GM21381 (cell line): Measurements from ENCODE around the gene GSTM2.
"Not testable (repeated sequence)": the region's sequence is repeated elsewhere in the genome, so short reads cannot be mapped to it uniquely, and the experiment has no call there.

Experiments used
- ATAC-seq: cut with Tn5 transposase; IDR thresholded peaks from one replicate; pipeline ENCODE4 v1.9.1; 2021; ENCODE audit warnings: mild to moderate bottlenecking, moderate library complexity; ENCODE audit not compliant: unreplicated experiment

The GSTM2 gene

DNA sequence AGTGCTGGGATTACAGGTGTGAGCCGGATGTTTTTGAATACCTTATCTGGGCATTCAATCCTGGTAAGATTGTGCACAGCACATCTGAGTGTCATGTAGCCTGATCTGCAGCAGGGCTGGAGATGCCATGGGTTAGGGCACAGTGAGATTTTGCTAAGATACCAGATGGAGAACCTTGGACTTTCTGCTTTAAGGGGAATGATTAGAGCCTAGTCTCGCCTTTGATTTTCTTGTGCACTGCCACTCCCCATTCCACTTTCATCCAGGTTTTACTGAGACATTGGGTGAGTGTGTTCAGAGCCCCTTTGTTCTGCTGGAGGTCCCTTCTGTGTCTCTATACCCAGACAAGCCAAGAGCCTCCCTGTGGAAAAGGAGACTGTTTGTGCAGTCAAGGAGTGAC, 6.0 kb downstream of the GSTM2 start:
- not testable (repeated sequence) for ATAC-seq

DNA sequence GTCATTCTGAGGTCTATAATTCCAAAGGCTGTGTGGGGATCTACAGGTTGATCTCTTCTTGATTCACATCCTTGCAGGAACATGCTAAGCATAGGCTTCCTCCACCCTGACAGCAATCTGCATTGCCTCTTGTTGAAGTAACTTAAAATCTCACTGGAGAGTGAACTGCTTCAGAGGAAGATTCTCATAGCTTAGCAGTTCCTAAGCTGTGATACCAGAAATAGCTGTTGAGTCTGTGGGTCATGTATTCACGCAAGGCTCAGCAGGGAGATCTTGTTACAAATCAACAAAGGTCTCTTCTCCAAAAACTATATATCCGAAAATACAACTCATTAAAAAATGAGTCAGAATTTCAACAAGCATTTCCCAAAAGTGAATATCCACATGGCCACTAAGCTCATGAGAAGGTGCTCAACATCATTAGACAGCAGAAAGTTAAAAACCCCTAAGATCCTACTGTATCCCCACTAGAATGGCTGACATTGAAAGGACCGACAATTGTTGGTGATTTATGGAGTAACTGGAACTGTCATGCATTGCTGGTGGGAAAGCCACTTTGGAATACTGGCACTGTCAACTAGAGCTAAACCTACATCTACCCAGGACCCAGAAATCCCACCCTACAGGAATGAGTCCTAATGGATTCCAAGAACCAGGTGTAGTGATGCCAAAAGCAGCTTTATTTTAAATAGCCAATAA, 9.0 kb downstream of the GSTM2 start:
- ATAC-seq = not testable (repeated sequence)

DNA sequence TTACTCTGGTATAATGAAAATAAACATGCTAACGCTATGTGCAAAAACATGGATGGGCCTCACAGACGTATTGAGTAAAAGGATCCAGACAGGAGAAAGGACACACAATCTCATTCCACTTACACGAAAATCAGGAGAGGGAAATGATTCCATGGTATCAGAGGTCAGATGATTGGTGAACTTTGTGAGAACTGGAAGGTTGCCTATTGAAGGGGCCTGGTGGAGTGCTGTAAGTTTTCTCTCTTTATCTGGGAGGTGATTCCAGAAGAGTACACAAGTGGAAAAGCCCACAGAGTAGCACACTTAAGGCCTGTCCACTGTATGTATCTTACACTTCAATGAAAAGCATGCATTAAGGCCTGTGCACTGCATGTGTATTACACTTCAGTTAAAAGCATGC, 9.6 kb downstream of the GSTM2 start:
- no peak for ATAC-seq

DNA sequence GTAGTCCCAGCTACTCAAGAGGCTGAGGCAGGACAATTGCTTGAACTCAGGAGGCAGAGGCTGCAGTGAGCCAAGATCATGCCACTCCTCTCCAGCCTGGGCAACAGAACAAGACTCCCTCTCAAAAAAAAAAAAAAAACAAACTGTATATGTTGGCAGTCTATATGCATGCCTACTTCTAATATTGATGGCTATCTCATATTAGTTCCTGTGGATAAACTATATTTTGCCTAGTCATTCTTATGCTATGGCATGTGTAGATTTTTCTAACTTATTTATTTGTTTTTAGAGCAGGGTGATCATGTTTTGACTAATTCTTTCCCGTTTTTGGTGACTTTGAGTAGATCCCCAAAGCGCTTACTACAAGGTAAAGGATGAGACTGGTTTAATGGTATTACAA, 10.8 kb downstream of the GSTM2 start:
- ATAC-seq = not testable (repeated sequence)

DNA sequence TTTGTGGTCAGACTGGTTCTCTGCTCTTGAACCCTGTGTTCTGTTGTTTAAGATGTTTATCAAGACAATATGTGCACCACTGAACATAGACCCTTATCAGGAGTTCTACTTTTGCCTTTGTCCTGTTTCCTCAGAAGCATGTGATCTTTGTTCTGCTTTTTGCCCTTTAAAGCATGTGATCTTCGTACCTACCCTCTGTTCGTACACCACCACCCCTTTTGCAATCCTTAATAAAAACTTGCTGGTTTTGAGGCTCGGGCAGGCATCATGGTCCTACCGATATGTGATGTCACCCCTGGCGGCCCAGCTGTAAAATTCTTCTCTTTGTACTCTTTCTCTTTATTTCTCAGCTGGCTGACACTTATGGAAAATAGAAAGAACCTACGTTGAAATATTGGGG, 16.9 kb downstream of the GSTM2 start:
- not testable (repeated sequence) for ATAC-seq

DNA sequence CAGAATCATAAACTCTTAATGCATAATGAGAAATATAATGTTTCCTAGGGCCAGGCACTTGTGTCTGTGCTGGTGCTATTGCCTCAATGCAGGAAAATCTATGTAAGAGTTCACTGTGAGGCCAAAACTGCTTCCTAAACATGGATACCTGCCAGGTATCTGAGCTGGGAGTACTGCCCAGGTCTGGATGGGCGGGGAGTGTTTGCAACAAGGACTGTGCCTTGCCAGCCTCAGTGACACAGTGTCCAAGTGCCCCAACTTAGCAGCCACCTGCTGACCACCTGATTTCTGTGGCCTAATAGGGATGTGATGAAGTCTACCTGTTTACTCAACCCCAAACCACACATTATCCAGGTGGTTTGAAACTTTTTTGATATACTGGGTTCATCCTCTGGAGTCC, 17.5 kb downstream of the GSTM2 start:
- ATAC-seq = not testable (repeated sequence)

DNA sequence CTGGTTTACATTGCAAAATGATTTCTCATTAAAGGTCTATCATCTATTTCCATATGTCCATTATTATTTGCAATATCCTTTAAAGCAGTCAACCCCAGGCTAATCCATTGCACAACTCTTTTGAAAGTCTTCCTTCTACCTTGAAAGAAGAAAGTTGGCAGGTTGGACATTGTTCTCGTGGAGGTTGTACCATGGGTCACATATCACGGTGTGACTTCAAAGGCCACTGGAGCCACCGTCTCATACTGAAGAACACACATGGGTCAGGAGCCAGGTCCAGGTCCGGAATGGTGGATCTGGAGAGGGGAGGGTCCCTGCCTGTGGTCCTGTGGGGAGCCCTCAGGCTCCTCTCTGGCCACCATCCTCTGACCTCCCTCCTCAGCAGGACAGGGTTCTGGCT, 18.0 kb downstream of the GSTM2 start:
- not testable (repeated sequence) for ATAC-seq

DNA sequence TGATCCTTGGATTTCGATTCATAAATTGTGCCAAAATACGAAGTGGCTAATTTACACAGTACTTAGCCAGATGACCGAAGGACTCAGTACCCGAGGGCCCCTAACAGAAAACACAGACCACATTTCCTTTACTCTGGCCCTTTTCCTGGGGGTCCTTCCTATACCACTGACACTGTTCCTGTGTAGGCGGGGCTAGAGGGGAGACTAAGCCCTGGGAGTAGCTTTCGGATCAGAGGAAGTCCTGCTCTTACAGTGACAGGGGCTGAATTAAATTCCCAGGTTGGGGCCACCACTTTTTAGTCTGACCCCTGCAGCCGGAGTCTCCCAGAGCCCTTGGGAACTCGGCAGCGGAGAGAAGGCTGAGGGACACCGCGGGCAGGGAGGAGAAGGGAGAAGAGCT, 19.3 kb downstream of the GSTM2 start:
- ATAC-seq = not testable (repeated sequence)

DNA sequence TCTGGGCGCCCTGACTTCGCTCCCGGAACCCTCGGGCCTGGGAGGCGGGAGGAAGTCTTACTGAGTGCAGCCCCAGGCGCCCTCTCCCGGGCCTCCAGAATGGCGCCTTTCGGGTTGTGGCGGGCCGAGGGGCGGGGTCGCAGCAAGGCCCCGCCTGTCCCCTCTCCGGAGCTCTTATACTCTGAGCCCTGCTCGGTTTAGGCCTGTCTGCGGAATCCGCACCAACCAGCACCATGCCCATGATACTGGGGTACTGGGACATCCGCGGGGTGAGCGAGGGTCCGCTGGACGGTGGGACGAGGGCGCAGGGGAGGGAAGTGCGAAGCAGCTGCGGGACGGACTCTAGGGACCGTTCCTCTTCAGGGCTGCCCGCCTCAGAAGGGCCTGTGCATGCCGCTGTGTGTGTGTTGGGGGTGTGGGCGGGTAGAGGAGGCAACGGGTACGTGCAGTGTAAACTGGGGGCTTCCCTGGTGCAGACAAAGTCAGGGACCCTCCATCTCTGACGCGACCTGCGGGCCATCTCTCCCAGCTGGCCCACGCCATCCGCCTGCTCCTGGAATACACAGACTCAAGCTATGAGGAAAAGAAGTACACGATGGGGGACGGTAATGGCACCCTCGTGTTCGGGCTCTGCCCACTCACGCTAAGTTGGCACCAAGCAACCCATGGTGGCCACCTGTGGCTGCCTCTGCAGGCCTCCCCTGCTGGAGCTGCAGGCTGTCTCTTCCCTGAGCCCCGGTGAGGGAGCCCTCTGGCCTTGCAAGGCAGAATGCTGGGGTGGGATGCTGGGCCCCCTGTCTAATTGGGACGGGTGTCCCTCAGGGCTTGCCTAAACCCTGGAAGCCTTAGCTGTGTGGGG, 20.0 kb downstream of the GSTM2 start, which contains the start of gene GSTM1:
Gene GSTM1, plus strand, starts transcription at position 177 of the 859 bp plus-strand sequence. Its CDS starts 57 bp downstream, at position 234.
- ATAC-seq = peak; percentile 93

DNA sequence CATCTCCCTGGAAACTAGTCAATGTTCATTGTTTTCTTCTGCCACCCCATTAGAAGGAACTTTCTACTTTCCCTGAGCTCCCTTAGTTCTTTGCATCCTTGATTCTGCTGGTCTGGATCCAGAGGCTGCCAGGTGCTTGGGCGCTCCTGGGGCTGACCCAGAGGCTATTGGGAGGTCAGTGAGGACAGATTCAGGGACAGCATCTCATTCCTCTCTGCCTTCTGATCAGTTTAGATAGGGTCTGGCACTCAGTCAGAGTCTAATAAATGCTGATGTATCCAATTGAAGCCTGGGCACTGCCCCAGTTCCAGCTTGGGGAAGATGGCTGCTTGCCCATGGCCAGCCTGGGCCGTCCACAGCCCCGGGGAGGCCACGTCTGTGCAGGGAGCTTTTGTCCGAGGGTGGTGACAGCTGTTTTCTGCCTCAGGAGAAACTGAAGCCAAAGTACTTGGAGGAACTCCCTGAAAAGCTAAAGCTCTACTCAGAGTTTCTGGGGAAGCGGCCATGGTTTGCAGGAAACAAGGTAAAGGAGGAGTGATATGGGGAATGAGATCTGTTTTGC, 22.1 kb downstream of the GSTM2 start:
- no peak for ATAC-seq

DNA sequence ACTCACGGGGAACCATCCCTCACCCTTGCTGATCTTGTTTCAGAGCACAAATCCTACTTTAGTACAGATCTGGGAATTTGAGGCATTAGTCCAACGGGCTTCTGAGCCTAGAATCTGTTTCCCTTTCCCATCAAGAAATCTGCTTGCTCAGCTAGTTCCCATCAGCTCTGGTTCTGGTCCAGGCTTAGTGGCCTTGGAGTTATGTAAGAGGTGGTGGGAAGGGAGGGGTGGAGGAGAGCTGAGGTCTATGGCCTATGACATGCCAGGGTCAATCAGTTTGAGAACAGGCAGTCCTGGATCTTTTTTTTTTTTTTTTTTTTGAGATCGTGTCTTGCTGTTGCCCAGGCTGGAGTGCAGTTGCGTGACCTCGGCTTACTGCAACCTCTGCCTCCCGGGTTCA, 23.9 kb downstream of the GSTM2 start:
- no peak for ATAC-seq

DNA sequence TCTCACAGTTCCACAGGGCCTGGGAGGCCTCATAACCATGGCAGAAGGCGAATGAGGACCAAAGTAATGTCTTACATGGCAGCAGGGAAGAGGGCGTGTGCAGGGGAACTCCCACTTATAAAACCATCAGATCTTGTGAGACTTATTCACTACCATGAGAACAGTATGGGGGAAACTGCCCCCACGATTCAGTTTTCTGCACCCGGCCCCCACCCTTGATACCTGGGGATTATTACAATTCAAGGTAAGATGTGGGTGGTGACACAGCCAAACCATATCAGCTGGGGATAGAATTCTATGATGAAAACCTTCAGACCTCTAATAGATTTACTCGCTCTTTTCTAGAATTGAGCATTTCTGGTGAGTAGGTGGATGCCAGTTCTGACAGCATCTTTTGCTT, 26.5 kb downstream of the GSTM2 start:
- ATAC-seq = not testable (repeated sequence)

DNA sequence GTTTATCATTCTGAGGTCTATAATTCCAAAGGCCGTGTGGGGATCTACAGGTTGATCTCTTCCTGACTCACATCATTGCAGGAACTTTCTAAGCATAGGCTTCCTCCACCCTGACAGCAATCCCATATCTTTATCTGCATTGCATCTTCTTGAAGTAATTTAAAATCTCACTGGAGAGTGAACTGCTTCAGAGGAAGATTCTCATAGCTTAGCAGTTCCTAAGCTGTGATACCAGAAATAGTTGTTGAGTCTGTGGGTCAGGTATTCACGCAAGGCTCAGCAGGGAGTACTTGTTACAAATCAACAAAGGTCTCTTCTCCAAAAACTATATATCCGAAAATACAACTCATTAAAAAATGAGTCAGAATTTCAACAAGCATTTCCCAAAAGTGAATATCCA, 27.3 kb downstream of the GSTM2 start:
- not testable (repeated sequence) for ATAC-seq

DNA sequence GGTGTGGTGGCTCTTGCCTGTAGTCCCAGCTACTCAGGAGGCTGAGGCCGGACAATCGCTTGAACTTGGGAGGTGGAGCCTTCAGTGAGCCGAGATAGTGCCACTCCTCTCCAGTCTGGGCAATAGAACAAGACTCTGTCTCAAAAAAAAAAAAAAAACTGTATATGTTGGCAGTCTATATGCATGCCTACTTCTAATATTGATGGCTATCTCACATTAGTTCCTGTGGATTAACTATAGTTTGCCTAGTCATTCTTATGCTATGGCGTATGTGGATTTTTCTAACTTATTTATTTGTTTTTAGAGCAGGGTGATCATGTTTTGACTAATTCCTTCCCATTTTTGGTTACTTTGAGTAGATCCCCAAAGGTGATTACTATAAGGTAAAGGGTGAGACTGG, 29.2 kb downstream of the GSTM2 start:
- ATAC-seq = no peak

DNA sequence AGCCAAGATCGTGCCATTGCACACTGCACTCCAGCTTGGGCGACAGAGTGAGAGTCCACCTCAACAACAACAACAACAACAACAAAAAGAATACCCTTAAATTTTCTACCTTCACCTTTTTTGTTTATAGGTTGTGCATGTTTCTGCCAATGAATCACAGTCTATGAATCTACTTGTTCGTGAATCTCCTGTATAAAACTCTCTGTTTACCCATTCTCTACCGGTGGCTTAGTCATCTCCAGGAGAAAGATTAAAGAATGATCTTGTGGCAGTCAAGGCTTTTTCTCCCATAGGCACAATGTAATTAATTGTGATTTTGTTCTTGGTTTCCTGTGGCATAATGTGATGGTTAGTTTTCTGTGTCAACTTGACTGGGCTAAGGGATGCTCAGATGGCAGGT, 30.0 kb downstream of the GSTM2 start:
- ATAC-seq = not testable (repeated sequence)

DNA sequence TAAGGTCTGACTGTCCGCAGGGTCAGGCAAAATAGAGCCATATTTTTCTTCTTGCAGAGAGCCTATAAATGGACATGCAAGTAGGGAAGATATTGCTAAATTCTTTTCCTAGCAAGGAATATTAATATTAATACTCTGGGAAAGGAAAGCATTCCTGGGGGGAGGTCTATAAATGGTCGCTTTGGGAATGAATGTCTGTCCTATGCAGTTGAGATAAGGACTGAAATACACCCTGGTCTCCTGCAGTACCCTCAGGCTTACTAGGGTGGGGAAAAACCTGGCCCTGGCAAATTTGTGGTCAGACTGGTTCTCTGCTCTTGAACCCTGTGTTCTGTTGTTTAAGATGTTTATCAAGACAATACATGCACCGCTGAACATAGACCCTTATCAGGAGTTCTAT, 35.1 kb downstream of the GSTM2 start:
- not testable (repeated sequence) for ATAC-seq

DNA sequence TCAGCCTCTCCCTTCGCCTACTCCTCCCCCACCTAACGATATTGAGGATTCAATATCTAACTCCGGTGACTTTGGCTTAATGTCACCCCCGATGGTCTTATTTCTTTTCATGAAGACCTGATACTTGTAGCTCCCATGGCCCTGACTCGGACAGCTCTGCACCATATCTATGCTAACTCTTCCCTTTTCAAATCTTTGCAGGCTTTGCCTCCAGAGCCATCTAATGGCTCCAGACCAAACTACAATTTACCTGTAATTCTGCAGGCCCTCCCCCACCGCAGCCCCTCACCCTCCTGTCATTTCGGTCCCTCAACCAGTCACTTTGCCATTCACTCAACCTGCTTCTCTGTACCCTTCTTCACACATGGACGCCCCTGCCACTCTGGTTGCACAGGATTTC, 36.3 kb downstream of the GSTM2 start:
- ATAC-seq = no peak

DNA sequence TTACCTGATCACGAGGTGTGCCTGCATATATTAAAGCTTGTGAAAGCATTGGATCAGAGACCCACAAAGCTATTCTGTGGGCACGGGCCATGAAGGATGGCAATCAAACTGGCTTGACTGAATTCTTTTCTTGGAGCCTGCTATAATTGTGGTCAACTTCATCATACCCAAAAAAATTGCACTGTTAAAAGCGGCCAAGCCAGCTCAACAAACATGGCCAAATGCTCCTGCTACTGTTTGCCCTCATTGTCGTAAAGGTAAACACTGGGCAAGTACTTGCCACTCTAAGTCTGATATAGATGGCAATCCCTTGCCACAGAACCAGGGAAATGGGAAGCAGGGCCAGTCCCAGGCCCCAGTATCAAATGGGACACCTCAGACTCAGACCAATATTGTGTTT, 37.6 kb downstream of the GSTM2 start:
- ATAC-seq = no peak

DNA sequence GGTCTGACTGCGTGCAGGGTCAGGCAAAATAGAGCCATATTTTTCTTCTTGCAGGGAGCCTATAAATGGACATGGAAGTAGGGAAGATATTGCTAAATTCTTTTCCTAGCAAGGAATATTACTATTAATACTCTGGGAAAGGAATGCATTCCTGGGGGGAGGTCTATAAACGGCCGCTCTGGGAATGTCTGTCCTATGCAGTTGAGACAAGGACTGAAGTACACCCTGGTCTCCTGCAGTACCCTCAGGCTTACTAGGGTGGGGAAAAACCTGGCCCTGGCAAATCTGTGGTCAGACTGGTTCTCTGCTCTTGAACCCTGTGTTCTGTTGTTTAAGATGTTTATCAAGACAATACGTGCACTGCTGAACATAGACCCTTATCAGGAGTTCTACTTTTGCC, 41.1 kb downstream of the GSTM2 start:
- ATAC-seq = not testable (repeated sequence)

DNA sequence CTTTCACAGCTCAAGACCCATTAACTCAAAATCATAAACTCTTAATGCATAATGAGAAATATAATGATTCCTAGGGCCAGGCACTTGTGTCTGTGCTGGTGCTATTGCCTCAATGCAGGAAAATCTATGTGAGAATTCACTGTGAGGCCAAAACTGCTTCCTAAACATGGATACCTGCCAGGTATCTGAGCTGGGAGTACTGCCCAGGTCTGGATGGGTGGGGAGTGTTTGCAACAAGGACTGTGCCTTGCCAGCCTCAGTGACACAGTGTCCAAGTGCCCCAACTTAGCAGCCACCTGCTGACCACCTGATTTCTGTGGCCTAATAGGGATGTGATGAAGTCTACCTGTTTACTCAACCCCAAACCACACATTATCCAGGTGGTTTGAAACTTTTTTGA, 42.0 kb downstream of the GSTM2 start:
- ATAC-seq = not testable (repeated sequence)

DNA sequence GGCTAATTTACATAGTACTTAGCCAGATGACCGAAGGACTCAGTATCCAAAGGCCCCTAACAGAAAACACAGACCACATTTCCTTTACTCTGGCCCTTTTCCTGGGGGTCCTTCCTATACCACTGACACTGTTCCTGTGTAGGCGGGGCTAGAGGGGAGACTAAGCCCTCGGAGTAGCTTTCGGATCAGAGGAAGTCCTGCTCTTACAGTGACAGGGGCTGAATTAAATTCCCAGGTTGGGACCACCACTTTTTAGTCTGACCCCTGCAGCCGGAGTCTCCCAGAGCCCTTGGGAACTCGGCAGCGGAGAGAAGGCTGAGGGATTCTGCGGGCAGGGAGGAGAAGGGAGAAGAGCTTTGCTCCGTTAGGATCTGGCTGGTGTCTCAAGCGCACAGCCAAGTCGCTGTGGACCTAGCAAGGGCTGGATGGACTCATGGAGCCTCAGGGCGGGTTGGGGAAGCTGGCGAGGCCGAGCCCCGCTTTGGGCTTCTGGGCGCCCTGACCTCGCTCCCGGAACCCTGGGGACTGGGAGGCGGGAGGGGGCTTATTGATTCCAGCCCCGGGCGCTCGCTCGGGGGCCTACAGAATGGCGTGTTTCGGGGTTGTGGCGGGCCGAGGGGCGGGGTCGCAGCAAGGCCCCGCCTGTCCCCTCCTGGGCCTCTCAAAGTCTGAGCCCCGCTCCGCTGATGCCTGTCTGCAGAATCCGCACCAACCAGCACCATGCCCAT, 43.9 kb downstream of the GSTM2 start, which contains the start of gene GSTM5:
Gene GSTM5, plus strand, starts transcription at position 659 of the 728 bp plus-strand sequence. Its CDS starts 62 bp downstream, at position 721.
- ATAC-seq = not testable (repeated sequence)
